ENCODE results near the gene ARHGAP15.

Gene ARHGAP15

DNA sequence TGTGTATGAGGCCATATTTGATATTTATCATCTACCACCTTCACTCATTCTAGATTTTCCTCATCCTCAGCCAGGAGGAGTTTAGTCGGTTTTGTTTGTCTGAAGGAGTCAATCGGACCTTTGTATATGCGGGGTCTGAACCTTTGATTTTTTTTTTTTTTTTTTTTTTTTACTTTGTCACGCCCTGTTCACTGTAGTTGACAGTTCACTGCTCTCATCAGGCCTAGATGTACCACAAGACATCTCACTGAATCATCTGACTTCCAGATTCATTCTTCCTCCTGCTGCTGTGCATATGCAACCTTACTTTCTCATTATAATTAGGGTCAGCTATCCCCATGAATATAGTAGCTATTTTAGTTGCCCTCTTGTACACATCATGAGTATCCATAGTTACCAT is 133.2 kb downstream of the ARHGAP15 start:
- peaks cover 35% of the 10 kb centered on the region for H3K36me3 ChIP-seq (ENCODE audit: insufficient read depth, low read length)
- TF ChIP-seq CTCF (IDR thresholded peaks at IDR 0.05; ENCODE audit: low read length), result no peak
- TF ChIP-seq EZH2 (IDR thresholded peaks at IDR 0.05; ENCODE audit: borderline replicate concordance, low read length), result no peak
- peaks cover 20% of the 10 kb centered on the region for H3K4me1 ChIP-seq (ENCODE audit: insufficient read depth, low read length, severe bottlenecking)
- no peak overlapping the region for H3K27ac ChIP-seq (ENCODE audit: low read depth, low read length, poor library complexity, severe bottlenecking)
- H3K9me3 ChIP-seq (ENCODE audit: low read length), result peaks cover 23% of the 10 kb centered on the region
- H2AFZ ChIP-seq (ENCODE audit: low read length), result no peak overlapping the region
- no peak overlapping the region for H3K9ac ChIP-seq (ENCODE audit: low read length)
- H3K9me2 ChIP-seq (ENCODE audit: low read depth, low read length), result no peaks in the 10 kb centered on the region
- H3K27me3 ChIP-seq (ENCODE audit: insufficient read depth, low read length), result no peaks in the 10 kb centered on the region
- no peaks in the 10 kb centered on the region for H3K79me2 ChIP-seq (ENCODE audit: insufficient read depth, low read length)
- H4K20me1 ChIP-seq (ENCODE audit: insufficient read depth, low read length), result no peaks in the 10 kb centered on the region
- no peak overlapping the region for H3K4me2 ChIP-seq (ENCODE audit: low read length)
- H3K4me3 ChIP-seq (ENCODE audit: low read depth, low read length, poor library complexity, severe bottlenecking), result no peak overlapping the region
- no peaks in the 10 kb centered on the region for H3F3A ChIP-seq (ENCODE audit: insufficient read depth, low read length)

GRCh38 chr2:143263066-143263625 is 133.9 kb downstream of the ARHGAP15 start:
- Histone ChIP-seq H3K9me2 (ENCODE audit: low read depth, low read length) (no peaks in the 10 kb centered on the region), H3K4me1 (ENCODE audit: insufficient read depth, low read length, severe bottlenecking) (peaks cover 13% of the 10 kb centered on the region), H3K4me2 (ENCODE audit: low read length) (no peak overlapping the region)

DNA sequence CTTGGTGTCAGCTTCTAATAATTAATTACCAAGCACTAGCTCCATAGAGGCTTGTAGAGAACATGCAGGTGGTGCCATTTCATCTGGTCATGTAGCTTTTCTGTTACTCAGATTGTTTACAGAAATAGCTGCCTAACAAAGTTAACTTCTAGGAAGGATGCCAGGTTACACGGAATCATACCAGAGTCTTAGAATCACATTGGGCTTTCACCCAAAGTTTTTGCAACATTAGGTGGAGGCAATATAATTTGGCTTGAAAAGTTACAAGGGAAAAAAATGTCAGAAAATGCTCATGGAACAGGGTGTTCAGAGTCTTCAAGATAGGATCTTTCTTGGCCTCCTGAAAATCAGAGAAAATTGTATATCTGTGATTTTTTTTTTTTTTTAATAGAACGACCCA is 135.6 kb downstream of the ARHGAP15 start:
- Histone ChIP-seq H3K4me2 (ENCODE audit: low read length) (no peak overlapping the region), H3K9me2 (ENCODE audit: low read depth, low read length) (no peaks in the 10 kb centered on the region)
- TF ChIP-seq EZH2 (IDR thresholded peaks at IDR 0.05; ENCODE audit: borderline replicate concordance, low read length) (no peak), CTCF (IDR thresholded peaks at IDR 0.05; ENCODE audit: low read length) (no peak)

More at GRCh38 chr2:143263066-143263625, 133.9 kb downstream of the ARHGAP15 start:
- Histone ChIP-seq H3K27me3 (ENCODE audit: insufficient read depth, low read length) (no peaks in the 10 kb centered on the region), H3K27ac (ENCODE audit: low read depth, low read length, poor library complexity, severe bottlenecking) (no peak overlapping the region), H3K9ac (ENCODE audit: low read length) (no peak overlapping the region), H3K4me3 (ENCODE audit: low read depth, low read length, poor library complexity, severe bottlenecking) (no peak overlapping the region), H3K36me3 (ENCODE audit: insufficient read depth, low read length) (peaks cover 36% of the 10 kb centered on the region), H3F3A (ENCODE audit: insufficient read depth, low read length) (no peaks in the 10 kb centered on the region), H2AFZ (ENCODE audit: low read length) (no peak overlapping the region), H4K20me1 (ENCODE audit: insufficient read depth, low read length) (no peaks in the 10 kb centered on the region), H3K79me2 (ENCODE audit: insufficient read depth, low read length) (no peaks in the 10 kb centered on the region), H3K9me3 (ENCODE audit: low read length) (peaks cover 23% of the 10 kb centered on the region)
- peak; percentile 13; the same call in 1 of the 2 replicates for TF ChIP-seq CTCF (IDR thresholded peaks at IDR 0.05; ENCODE audit: low read length)
- TF ChIP-seq EZH2 (IDR thresholded peaks at IDR 0.05; ENCODE audit: borderline replicate concordance, low read length), result no peak

More for the DNA sequence above, 135.6 kb downstream of the ARHGAP15 start:
- peaks cover 36% of the 10 kb centered on the region for H3K36me3 ChIP-seq (ENCODE audit: insufficient read depth, low read length)
- no peak overlapping the region for H3K4me3 ChIP-seq (ENCODE audit: low read depth, low read length, poor library complexity, severe bottlenecking)
- no peak overlapping the region for H3K9ac ChIP-seq (ENCODE audit: low read length)
- no peak overlapping the region for H3K27ac ChIP-seq (ENCODE audit: low read depth, low read length, poor library complexity, severe bottlenecking)
- peaks cover 4% of the 10 kb centered on the region for H3K4me1 ChIP-seq (ENCODE audit: insufficient read depth, low read length, severe bottlenecking)
- H3K9me3 ChIP-seq (ENCODE audit: low read length), result peaks cover 23% of the 10 kb centered on the region
- H3K79me2 ChIP-seq (ENCODE audit: insufficient read depth, low read length), result no peaks in the 10 kb centered on the region
- H4K20me1 ChIP-seq (ENCODE audit: insufficient read depth, low read length), result no peaks in the 10 kb centered on the region
- no peak overlapping the region for H2AFZ ChIP-seq (ENCODE audit: low read length)
- H3K27me3 ChIP-seq (ENCODE audit: insufficient read depth, low read length), result no peaks in the 10 kb centered on the region
- H3F3A ChIP-seq (ENCODE audit: insufficient read depth, low read length), result no peaks in the 10 kb centered on the region
